OCI-M2 (cell line): ENCODE results near the gene SLC8A3.
"Not testable (repeated sequence)": the region's sequence is repeated elsewhere in the genome, so short reads cannot be mapped to it uniquely, and the experiment has no call there.

Experiments
- DNase-seq: peaks from one replicate; lab custom pipeline; 2025; ENCODE audit not compliant: unreplicated experiment; lab: John Stamatoyannopoulos, UW

SLC8A3 gene

GRCh38 chr14:70188659-70189455 is at the start of gene SLC8A3:
Gene SLC8A3 (minus strand): TSS chr14:70188951. CDS start chr14:70168422, 20,529 bp downstream.
- DNase-seq, result no peak

- peak; percentile 87 for DNase-seq
These were observed 49.0 kb upstream of the SLC8A3 start for GRCh38 chr14:70237710-70238109.

GRCh38 chr14:70234066-70234950 is 45.6 kb upstream of the SLC8A3 start:
- no peak for DNase-seq

- DNase-seq, result not testable (repeated sequence)
These were observed 43.2 kb upstream of the SLC8A3 start for GRCh38 chr14:70231756-70232544.

GRCh38 chr14:70229877-70230640 is 41.3 kb upstream of the SLC8A3 start:
- DNase-seq, result not testable (repeated sequence)

- DNase-seq, result no peak
These were observed 25.1 kb upstream of the SLC8A3 start for GRCh38 chr14:70213721-70214282.

GRCh38 chr14:70212752-70213151 is 24.0 kb upstream of the SLC8A3 start:
- no peak for DNase-seq

GRCh38 chr14:70208380-70208779 is 19.6 kb upstream of the SLC8A3 start:
- DNase-seq, result no peak

GRCh38 chr14:70203686-70204085 is 14.9 kb upstream of the SLC8A3 start:
- no peak for DNase-seq

- no peak for DNase-seq
These were observed 13.2 kb upstream of the SLC8A3 start for GRCh38 chr14:70201994-70202393.

- no peak for DNase-seq
These were observed 4.6 kb upstream of the SLC8A3 start for GRCh38 chr14:70193396-70193795.

- no peak for DNase-seq
These were observed 4.2 kb upstream of the SLC8A3 start for GRCh38 chr14:70192915-70193314.

GRCh38 chr14:70190156-70190555 is 1.4 kb upstream of the SLC8A3 start:
- DNase-seq, result no peak

- DNase-seq, result no peak
These were observed 816 bp upstream of the SLC8A3 start for GRCh38 chr14:70189456-70190077.

GRCh38 chr14:70188322-70188658 is 461 bp downstream of the SLC8A3 start:
- no peak for DNase-seq

GRCh38 chr14:70186900-70187451 is 1.8 kb downstream of the SLC8A3 start:
- DNase-seq, result no peak

- no peak for DNase-seq
These were observed 4.8 kb downstream of the SLC8A3 start for GRCh38 chr14:70183991-70184390.

GRCh38 chr14:70181276-70181675 is 7.5 kb downstream of the SLC8A3 start:
- no peak for DNase-seq

- no peak for DNase-seq
These were observed 8.0 kb downstream of the SLC8A3 start for GRCh38 chr14:70180718-70181117.
